ENCODE measurements around the gene EN1.

EN1 gene

GRCh38 chr2:118861731-118862130 lies 14.3 kb upstream of the EN1 start:
- DNase-seq (ENCODE audit: extremely low spot score) = no peak
- ChIA-PET POLR2A (no interaction called here), CTCF (interaction anchor here (1.5 to 1.6 kb wide), 2 partner anchors 639 to 640 kb away, joined by 4 to 6 read pairs; no protein-coding TSS in a partner anchor)
- no peak for TF ChIP-seq CTCF (IDR thresholded peaks at IDR 0.05; ENCODE audit: control extremely low read depth, extremely low read depth, low read depth, missing control alignments)

- TF ChIP-seq CTCF (IDR thresholded peaks at IDR 0.05; ENCODE audit: control extremely low read depth, extremely low read depth, low read depth, missing control alignments) = no peak
- DNase-seq (ENCODE audit: extremely low spot score) = no peak
- CTCF ChIA-PET = interaction anchor here (0.7 to 1.6 kb wide), 3 partner anchors 10 to 640 kb away, joined by 3 to 6 read pairs (median 4); no protein-coding TSS in a partner anchor
- POLR2A ChIA-PET = no interaction called here
Measured at GRCh38 chr2:118861242-118861641, 13.8 kb upstream of the EN1 start.

DNA sequence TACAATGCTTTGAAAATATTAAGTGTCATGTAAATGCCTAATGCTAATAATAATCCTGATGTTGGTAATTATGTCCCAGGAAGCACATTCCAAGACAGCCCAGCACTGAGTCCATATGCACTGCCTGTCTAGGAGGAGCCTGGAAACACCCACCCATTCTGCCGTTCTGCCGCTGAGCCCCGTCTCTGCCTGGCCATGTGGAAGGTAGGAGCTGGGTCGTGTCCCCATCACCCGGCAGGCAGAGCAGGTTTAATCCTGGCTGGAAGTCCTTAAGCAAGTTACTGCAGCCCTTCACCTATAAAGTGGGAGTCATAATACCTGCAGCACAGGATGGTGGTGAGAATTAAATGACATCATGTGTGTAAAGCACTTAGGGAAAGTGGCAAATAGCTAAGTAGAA lies 13.1 kb upstream of the EN1 start:
- TF ChIP-seq CTCF (IDR thresholded peaks at IDR 0.05; ENCODE audit: control extremely low read depth, extremely low read depth, low read depth, missing control alignments) = no peak
- DNase-seq (ENCODE audit: extremely low spot score) = no peak
- POLR2A ChIA-PET = no interaction called here
- CTCF ChIA-PET = interaction anchor here (0.7 to 1.6 kb wide), 3 partner anchors 11 to 639 kb away, joined by 3 to 6 read pairs (median 4); no protein-coding TSS in a partner anchor

DNA sequence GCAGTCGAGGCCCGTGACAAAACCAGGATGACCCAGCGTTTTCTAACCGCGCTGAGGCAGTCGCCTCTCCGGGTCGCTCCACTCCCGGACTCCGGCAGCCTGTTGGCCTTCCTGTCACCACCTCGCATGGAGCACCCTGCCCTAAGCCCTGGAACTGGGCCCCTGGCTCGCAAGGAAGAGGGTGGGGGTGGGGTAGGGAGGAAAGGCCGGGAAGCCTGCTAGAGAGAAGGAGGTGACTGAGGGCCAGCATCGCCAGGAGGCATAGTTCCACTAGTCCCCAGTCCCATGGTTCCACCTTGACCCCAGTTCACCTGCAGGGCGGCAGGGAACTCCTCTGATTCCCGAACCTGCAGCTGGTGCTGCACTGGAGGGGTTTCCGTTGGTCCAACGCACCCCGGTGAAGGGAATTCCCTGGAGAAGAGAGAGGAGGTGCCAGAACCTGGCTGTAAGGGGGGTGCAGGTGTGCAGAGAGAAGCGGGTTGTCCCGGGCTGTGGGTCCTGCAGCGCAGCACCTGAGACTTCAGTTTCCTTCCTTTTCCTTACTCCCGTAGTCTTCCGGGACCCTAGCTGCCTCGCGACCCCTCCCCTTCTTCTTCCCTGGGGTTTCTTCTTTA lies 11.8 kb upstream of the EN1 start:
- CTCF ChIA-PET = interaction anchor here (0.8 to 1.4 kb wide), 2 partner anchors 637 to 813 kb away, joined by 4 to 6 read pairs; no protein-coding TSS in a partner anchor
- no peak for DNase-seq (ENCODE audit: extremely low spot score)
- POLR2A ChIA-PET = no interaction called here
- TF ChIP-seq CTCF (IDR thresholded peaks at IDR 0.05; ENCODE audit: control extremely low read depth, extremely low read depth, low read depth, missing control alignments) = no peak

DNA sequence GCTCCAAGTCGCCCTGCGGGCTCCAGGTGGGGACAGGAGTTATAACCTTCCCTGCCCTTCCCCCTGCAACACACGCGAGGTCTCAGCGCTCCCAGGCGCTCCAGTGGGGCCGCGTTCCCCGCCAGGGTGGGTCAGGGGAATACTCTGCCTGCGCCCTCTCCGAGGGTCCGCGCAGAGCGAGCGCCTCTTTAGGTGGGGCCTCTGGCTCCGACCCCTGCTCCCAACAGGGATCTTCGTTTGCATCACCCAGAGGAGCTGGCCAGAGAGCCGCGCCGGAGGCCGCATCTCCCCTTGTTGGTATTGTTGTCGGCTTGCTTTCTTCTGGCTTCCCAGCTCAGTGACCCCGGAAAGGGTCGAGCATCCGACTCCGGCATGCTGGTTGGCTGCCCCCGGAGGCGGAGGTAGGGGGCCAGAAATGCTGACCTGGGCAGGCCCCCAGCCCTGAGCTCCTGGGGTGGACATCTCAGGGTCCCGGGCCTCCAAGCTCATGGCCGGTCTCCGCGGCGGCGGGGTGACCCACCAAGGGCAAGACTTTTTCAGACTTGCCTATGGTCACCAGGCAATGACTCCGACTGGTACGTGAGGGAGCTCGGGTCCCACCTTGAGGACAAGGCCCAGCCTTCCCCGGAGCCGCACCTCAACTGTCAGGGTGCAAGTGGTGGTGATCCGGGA lies 11.2 kb upstream of the EN1 start:
- no peak for TF ChIP-seq CTCF (IDR thresholded peaks at IDR 0.05; ENCODE audit: control extremely low read depth, extremely low read depth, low read depth, missing control alignments)
- CTCF ChIA-PET = interaction anchor here (0.8 to 1.4 kb wide), 2 partner anchors 637 to 812 kb away, joined by 4 to 6 read pairs; no protein-coding TSS in a partner anchor
- no peak for DNase-seq (ENCODE audit: extremely low spot score)
- POLR2A ChIA-PET = no interaction called here

DNA sequence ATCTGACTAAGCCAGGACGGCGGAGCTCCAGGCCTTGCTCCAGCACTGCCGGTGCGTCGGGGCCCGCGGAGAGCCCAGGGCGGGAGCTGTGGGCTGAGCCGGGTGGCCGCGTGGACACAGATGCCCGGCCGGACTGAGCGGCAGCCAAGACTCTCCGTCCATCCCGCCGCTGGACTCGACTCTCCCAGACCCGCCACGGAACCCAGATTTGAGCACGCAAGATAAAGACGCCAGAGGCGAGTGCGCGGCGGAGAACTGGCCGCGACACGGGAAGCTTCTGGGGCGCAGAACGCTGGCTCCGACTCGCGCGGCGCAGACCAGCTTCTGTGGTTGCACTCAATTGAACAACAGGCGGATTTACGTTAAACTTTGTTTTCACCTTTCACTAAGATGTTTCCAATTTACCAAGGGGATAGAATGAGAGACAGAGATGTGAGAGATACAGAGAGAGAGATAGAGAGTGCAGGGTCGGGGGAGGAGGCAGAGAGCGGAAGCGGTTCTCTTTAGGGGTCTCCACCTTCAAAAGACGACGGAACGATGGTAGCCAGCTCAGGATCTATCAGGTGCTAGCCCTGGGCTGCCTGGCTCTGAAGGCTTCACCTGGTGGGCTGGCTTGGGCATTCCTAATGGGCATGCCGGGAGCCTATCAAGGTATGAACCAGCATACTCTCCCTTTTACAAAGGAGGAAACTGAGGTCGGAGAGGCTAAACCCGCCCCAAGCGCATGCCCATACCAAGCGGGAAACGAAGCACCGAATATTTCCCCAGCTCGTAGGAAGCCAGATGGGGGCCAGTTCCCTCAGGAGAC lies 10.4 kb upstream of the EN1 start:
- ChIA-PET CTCF (interaction anchor here (0.8 to 1.4 kb wide), 4 partner anchors 636 to 811 kb away, joined by 3 to 6 read pairs (median 4); no protein-coding TSS in a partner anchor), POLR2A (no interaction called here)
- no peak for DNase-seq (ENCODE audit: extremely low spot score)
- no peak for TF ChIP-seq CTCF (IDR thresholded peaks at IDR 0.05; ENCODE audit: control extremely low read depth, extremely low read depth, low read depth, missing control alignments)
